SIG-M5 (cell line): ENCODE measurements around the gene ECE2.

Source experiments
- DNase-seq: peaks from one replicate; lab custom pipeline; 2025; lab: John Stamatoyannopoulos, UW

The ECE2 gene

GRCh38 chr3:184275961-184276910, at the start of gene ECE2:
ECE2 (plus strand) TSS chr3:184276022; CDS start chr3:184276154, 132 bp downstream.
- no peak for DNase-seq

GRCh38 chr3:184227481-184227935, 48.3 kb upstream of the ECE2 start:
- DNase-seq = no peak

- no peak for DNase-seq
Measured at GRCh38 chr3:184228376-184229137, 47.3 kb upstream of the ECE2 start.

- DNase-seq = no peak
Measured at GRCh38 chr3:184229394-184230080, 46.3 kb upstream of the ECE2 start, which contains the start of gene VWA5B2. VWA5B2 (plus strand) TSS chr3:184229585; CDS start chr3:184230529, 944 bp downstream.

- no peak for DNase-seq
Measured at GRCh38 chr3:184230081-184230602, 45.7 kb upstream of the ECE2 start.

GRCh38 chr3:184230603-184231528, 45.0 kb upstream of the ECE2 start:
- no peak for DNase-seq

GRCh38 chr3:184231671-184232070, 44.2 kb upstream of the ECE2 start:
- no peak for DNase-seq

- no peak for DNase-seq
Measured at GRCh38 chr3:184233127-184233843, 42.5 kb upstream of the ECE2 start.

- DNase-seq = no peak
Measured at GRCh38 chr3:184234224-184234623, 41.6 kb upstream of the ECE2 start.

GRCh38 chr3:184234671-184235380, 41.0 kb upstream of the ECE2 start:
- DNase-seq = no peak

- no peak for DNase-seq
Measured at GRCh38 chr3:184235381-184236032, 40.3 kb upstream of the ECE2 start.

- DNase-seq = no peak
Measured at GRCh38 chr3:184236033-184236410, 39.8 kb upstream of the ECE2 start.

GRCh38 chr3:184236636-184237035, 39.2 kb upstream of the ECE2 start:
- DNase-seq = no peak

- no peak for DNase-seq
Measured at GRCh38 chr3:184237211-184237610, 38.6 kb upstream of the ECE2 start.

- DNase-seq = no peak
Measured at GRCh38 chr3:184237807-184238206, 38.0 kb upstream of the ECE2 start.

GRCh38 chr3:184238246-184238818, 37.5 kb upstream of the ECE2 start:
- DNase-seq = no peak

- DNase-seq = no peak
Measured at GRCh38 chr3:184239221-184239620, 36.6 kb upstream of the ECE2 start.

GRCh38 chr3:184239708-184240107, 36.1 kb upstream of the ECE2 start:
- no peak for DNase-seq
